Measurements from ENCODE around the gene ASCL5. TPM values are rescaled to one million over a fixed set of nuclear protein-coding genes. Genes with fewer than 3 reads are reported as not detected.

Gene ASCL5
- total RNA-seq, 1 experiment from 2014 or later = 0.15 TPM

GRCh38 chr1:201110616-201111015, 16.4 kb downstream of the ASCL5 start:
- Histone ChIP-seq H3K79me1 (ENCODE audit: insufficient read depth, low read depth, low read length, poor library complexity, severe bottlenecking) (no peaks in the 10 kb centered on the region), H4K20me1 (ENCODE audit: control insufficient read depth, insufficient read depth, insufficient read length) (no peaks in the 10 kb centered on the region), H3K9ac (ENCODE audit: extremely low read depth, insufficient read length, low read length) (no peak overlapping the region), H2BK20ac (ENCODE audit: low read depth, low read length, poor library complexity, severe bottlenecking) (no peak overlapping the region), H4K5ac (ENCODE audit: insufficient read length, low read depth, low read length) (no peak overlapping the region), H4K91ac (ENCODE audit: insufficient read length, low read depth, low read length) (no peak overlapping the region), H3K79me2 (ENCODE audit: insufficient read depth, low read length) (no peaks in the 10 kb centered on the region), H2AFZ (ENCODE audit: low read length) (no peak overlapping the region), H2BK15ac (ENCODE audit: low read depth, low read length) (no peak overlapping the region), H3K23ac (ENCODE audit: insufficient read length, low read depth, low read length) (no peak overlapping the region), H3K27ac (ENCODE audit: insufficient read length, low read depth, low read length) (no peak overlapping the region), H3K23me2 (ENCODE audit: insufficient read length, low read depth, low read length, poor library complexity, severe bottlenecking) (peaks cover 10% of the 10 kb centered on the region), H2BK5ac (ENCODE audit: insufficient read length, low read length) (no peak overlapping the region), H3T11ph (ENCODE audit: low read length) (no peak overlapping the region), H3K4me2 (ENCODE audit: insufficient read depth, insufficient read length, low read length) (no peak overlapping the region), H3K56ac (ENCODE audit: insufficient read length, low read depth, low read length) (no peak overlapping the region), H2AK5ac (ENCODE audit: insufficient read length, low read length) (no peak overlapping the region), H3K27me3 (ENCODE audit: insufficient read depth, low read length) (peaks cover 6% of the 10 kb centered on the region; the same call in 1 of the 2 replicates), H2BK120ac (ENCODE audit: low read depth, low read length, poor library complexity, severe bottlenecking) (no peak overlapping the region), H4K8ac (replicated peaks; ENCODE audit: insufficient read length, low read depth, low read length) (no peak overlapping the region), H3K4me1 (ENCODE audit: insufficient read depth, low read length) (no peaks in the 10 kb centered on the region; the same call in 1 of the 2 replicates), H3K9me3 (ENCODE audit: control insufficient read depth, low read depth, low read length) (no peaks in the 10 kb centered on the region), H3K4ac (ENCODE audit: low read depth, low read length) (no peak overlapping the region), H3K14ac (ENCODE audit: insufficient read depth, low read length) (no peak overlapping the region), H3K18ac (ENCODE audit: insufficient read length, low read depth, low read length) (no peak overlapping the region), H2BK12ac (ENCODE audit: insufficient read length, low read depth, low read length) (no peak overlapping the region)
- Mint-ChIP-seq H3K36me3 (ENCODE audit: insufficient read depth in 1 of 3, low read depth in 3 of 3) (no peaks in the 10 kb centered on the region), H3K4me3 (no peak overlapping the region), H3K27me3 (ENCODE audit: low read depth) (peaks cover 32% of the 10 kb centered on the region), H3K4me1 (peaks cover 14 to 28% of the 10 kb centered on the region in 2 experiments), H3K27ac (no peak overlapping the region; a peak in 1 of 7 replicates), H3K9me3 (no peaks in the 10 kb centered on the region)
- TF ChIP-seq CTCF (conservative IDR thresholded peaks at IDR 0.05) = no peak
- WGBS (ENCODE audit: extremely low coverage, insufficient read length, low lambda C conversion rate) = no CpG with 5 or more reads among the region's 5 CpGs
- DNase-seq = no peak
